HG03565 (cell line): ENCODE results near the gene TOP3A.

ENCODE experiments used
- ATAC-seq: cut with Tn5 transposase; IDR thresholded peaks from one replicate; pipeline ENCODE4 v1.9.1; 2021; ENCODE audit warnings: mild to moderate bottlenecking, moderate library complexity; ENCODE audit not compliant: unreplicated experiment

Gene TOP3A

DNA sequence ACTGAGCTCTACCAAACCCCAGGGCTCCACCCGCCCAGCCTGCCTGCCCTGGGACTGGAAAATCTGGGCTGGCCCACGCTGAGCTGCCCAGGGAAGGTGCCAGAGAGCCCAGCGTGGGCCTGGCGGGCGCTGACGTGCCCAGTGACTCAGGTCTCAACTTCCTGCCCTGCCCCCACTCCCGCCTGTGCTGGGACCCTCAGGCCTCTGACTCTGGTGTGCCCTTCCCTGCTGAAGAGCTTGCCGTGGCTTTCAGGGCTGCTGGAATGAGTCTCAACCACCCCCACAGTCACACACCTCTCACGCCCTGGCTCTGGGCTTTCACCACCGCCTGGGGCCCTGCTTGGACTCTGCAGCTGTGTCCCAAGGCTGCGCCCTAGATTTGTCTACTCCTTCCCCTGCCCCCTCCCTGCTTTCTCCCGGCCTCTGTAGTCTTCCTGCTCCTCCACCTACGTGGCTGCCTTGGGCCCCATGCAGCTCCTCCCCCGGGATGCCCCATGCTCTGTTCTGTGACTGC is 79.0 kb downstream of the TOP3A start:
- ATAC-seq, result no peak

DNA sequence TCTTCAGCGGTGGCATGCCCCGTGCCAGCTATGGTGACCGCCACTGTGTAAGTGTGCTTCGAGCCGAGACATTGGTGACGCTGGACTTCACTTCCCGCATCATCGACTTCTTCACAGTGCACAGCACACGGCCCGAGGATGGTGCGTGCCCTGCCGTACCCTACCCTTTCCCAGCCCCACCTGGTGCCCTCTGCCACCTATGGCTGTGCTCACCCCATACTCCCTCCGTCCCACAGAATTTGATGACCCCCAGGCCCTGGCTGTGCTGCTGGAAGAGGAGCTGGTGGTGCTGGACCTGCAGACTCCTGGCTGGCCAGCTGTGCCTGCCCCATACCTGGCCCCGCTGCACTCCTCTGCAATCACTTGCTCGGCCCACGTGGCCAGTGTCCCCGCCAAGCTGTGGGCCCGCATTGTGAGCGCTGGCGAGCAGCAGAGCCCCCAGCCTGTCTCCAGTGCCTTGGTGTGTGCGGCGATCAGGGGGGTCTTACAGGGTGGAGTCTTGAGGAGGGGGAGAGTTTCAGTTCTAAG is 79.9 kb downstream of the TOP3A start:
- no peak for ATAC-seq

DNA sequence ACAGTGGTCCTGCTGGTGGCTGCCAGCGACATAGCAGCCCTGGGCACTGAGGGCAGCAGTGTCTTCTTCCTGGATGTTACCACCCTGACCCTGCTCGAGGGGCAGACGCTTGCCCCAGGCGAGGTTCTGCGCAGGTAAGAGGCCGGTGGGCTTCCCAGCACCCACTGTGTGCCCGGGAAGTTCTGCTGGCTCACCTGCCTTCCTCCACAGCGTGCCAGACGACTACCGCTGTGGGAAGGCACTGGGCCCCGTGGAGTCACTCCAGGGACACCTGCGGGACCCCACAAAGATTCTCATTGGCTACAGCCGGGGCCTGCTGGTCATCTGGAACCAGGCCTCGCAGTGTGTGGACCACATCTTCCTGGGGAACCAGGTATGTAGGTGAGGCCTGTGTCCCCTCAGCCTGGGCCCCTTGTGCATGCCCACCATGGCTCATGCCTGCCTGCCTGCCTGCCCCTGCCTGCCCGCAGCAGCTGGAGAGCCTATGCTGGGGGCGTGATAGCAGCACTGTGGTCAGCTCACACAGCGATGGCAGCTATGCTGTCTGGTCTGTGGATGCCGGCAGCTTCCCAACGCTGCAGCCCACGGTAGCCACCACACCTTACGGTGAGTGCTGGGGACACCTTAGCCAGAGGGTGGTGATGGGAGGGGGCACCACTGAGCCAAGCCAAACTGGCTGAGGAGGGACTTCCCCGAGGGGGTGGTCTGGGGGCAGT is 80.8 kb downstream of the TOP3A start:
- ATAC-seq, result no peak

DNA sequence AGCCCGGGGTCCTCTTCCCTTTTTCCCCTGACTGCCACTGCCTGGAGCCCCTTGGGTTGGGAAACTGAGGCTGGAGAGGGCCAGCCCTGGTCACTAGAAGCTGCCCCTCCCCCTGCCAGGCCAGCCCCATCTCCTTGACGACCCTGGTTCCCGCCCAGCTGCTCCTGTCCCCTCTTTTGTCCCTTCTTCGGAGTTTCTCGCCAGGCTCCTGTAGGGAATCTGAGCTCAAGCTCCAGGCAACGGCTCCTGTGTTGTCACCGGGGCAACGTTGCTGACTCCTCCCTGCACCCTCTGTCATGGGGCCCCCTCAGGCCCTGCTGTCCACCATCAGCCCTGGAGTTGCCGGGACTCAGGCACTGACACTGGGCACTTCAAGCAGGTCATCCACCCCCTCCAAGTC is 83.6 kb downstream of the TOP3A start:
- no peak for ATAC-seq

DNA sequence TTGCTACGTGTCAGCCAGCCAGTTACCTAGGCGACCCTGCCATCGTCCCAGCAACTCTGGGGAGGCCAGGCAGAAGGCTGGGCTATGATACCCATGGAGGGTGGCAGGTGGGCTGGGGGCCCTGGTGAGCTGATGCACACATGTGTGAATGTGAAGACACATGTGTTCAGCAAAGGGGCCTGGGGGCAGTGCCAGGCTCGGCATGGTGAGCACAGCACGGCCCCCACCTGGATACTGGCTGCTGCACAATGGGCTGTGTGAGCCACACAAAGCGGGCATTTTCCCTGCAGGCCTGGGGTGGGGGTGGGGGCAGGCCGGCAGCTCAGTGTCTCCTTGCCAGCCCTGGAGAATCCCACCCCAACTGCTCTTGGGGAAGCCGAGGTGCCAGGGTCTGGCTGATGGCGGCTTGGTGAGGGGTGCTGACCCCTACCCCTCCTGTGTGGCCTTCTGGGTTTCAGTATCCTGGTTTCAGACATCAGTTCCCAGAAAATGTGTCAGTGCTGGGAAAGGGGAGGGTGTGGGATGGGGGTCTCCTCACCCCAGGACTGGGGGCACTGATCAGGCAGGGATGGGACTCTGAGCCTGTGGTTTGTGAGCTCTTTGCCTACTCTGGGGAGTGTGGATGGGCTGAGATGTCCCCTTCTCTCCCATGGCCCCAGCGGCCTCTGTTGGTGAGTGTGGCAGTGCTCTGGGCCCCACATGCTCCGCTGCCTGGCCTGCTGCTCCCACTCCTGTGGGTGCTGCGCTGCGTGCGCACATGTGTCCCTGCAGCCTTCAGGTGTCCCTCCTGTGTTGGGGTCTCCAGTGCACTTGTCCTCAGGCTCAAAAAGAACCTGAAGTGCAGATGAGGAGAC is 84.3 kb downstream of the TOP3A start:
- ATAC-seq, result no peak

DNA sequence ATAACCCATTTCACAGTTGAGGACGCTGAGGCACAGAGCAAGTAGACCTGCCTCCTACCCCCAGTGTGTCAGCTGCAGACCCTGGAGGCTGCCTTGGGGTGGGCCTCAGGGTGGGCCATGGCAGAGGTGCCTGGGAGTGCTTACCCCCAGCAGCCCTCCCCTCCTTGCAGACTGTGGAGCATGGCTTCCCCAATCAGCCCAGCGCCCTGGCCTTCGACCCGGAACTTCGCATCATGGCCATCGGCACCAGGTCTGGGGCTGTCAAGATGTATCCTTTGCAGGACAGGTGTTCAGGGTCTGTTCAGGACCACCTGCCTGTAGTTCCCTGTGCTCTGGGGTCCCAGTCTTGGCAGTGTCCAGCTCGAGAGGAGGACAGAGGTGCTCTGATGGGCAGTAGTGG is 85.0 kb downstream of the TOP3A start:
- ATAC-seq, result no peak

DNA sequence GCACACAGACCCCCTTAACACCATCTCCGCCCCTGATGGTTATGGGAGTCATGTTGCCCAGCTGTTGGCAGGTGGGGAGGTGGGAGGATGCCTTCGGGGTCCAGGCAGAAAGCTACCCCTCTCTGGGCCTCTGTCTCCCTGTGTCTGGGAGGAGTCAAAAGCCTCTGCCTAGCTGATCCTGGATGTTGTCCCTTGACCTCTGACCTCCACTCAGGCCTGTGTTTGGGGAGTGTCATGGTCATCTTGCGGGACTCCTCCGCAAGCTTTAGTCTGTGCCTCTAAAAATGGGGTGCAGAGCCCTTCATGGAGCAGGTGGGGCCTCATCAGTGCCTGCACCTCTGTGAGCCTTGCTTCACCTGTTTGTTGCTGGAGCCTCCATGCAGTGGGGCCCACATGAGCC is 85.5 kb downstream of the TOP3A start:
- no peak for ATAC-seq

DNA sequence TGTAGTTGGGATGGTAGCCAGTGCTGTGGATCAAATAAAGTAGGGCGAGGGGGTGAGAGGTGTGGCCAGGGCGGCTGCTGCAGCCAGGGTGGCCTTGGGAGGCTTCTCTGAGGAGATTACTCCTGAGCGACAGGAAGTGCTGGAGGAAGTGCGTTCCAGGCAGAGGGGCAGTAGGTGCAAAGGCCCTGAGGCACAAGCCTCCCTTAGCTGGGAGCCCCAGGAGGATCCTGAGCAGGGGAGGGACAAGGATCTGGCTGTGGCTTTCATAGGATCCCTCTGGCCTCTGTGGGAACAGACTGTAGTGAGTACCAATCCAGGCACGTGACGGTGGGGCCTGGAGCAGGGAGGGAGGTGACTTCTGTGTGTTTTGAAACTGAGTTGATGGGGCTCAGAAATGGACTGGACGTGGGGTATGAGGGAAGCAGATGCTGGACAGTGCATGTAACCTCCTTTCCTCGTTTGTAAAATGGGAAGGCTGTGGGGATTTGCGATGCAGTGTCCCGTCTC is 86.6 kb downstream of the TOP3A start:
- no peak for ATAC-seq

DNA sequence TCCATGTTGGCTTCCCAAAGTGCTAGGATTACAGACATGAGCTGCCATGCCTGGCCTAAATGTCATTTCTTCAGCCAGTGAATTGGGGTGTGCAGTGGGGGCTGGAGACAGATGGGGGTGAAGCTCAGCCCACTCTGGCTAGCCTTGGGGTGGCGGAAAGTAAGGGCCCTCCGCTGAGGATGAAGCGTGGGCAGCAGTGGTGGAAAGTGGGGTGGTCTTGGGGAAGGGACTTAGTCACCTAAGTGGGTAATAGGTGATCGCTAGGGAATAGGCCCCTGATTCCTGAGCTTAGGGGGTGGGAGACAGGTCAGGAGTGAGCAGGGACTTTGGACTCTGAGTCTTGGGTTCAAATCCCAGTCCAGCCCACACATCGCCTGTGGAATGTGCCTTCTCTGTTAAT is 87.2 kb downstream of the TOP3A start:
- no peak for ATAC-seq

DNA sequence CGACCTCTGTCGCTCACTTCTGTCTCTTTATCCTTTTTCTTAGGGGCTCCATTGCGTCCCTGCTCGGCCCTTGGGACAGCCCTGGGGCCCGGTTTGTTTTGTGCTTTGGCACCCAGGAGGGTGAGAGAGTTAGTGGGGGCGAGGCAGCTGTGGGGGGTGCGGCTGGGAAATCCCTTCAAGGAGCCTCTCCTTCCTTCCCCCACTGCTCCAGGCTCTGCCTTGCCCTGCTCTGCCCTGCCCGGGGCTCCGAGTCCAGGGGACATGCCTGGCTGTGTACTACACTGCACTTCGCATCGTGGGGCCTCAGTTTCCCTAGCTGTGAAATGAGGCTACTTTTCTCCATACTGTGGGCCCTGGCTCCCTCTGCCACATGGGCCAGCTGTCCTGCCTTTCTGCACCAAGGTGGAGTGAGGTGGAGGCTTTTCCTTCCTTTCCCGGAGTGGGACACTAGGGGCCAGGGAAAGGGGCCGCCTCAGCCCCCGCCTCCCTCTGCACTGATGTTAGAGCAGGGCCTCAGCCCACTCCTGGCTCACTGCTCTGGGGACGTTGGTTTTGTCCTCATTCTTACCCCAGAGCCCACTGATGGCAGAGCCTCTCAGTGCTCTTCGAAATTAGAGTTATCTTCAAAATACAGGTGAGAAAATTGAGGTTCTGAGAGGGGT is 88.4 kb downstream of the TOP3A start:
- no peak for ATAC-seq

DNA sequence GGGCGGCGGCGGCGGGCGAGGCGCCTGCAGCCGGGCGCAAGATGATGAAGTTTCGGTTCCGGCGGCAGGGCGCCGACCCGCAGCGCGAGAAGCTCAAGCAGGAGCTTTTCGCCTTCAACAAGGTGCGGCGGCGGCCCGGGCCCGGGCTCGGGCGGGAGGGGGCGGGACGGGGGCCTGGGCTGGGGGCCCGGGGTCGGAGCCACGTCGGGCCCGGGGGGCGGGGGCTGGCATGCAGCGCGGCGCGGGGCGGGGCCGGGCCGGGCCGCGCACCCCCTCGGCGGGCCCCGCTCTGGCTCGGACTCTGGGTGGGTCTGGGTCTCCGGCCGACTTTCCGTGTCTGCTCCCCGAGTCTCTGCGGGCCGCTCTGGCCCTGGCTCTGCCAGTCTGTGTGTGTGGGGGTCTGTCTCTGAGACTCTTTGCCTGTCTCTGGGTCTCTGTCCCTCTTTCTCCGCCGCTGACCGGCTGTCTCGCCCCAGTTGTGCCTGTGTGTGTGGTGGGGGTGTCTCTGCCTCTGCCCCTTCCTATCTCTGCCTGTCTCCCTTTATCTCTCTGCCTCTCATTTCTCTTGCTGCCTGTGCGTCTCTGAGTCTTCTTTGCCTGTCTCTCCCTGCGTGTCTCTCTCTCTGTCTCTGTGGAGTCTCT is 89.0 kb downstream of the TOP3A start:
- no peak for ATAC-seq

DNA sequence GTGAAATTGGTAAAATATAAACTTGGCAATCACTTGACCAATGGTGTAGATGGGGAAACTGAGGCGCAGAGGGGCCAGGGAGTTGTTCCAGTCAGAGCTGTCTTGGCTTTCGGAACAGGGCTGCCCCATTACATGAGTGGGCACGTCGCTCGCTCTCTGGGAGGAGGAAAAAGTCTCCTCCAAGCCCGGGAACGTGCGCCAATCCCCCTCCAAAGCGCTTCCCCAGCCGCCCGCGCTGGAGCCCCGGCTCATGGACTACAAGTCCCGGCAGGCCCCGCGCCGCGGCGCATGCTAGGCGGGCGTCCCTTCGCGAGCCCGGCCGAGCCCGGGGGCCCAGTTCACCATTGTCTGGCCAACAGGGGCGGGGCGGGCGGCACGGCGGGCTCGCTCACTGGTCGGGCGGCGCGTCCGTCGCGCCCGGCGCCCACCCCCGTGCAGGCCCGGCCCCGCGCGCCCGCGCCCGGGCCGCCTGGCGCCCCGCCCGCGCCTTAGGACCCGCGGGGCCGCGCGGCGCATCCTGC is 89.6 kb downstream of the TOP3A start, which contains the start of gene LLGL1:
Gene LLGL1 (plus strand): TSS at position 515 of the 521 bp plus-strand sequence. CDS start 48 bp downstream, outside the sequence.
- ATAC-seq, result peak; percentile 82

DNA sequence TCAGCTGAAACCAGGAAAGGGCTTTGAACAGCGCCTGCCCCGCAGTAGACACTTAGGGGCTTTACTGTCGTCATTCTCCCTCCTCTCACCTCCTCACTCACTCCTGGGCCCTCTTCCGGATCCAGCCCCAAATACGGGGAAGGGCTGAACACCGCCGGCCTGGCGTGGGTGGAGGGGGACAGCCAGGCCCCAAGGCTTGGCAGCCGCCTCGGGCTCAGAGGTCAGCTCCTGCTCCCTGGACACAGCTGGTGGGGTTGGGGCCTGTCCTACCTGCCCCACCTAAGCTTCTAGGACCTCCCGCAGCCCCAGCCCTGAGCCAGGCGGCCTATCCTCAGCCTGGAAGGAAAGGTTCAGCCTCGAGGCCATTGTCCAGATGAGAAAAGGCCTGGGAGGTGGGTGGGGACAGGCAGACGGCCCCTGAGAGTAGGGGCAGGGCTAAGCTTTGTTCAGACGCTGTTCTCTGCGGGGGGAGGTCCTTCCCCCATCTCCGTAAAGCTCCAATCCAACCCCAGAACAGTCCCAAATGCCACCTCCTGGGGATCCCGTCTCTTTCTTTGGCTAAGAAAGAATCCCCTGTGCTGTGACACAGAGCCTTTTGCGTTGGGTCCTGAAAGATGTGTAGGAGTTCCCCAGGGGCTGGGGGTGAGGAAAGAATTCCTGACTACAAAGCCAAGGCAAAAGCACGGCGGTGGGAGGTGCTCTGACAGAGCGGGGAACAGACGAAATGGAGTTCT is 90.2 kb downstream of the TOP3A start:
- ATAC-seq, result no peak

DNA sequence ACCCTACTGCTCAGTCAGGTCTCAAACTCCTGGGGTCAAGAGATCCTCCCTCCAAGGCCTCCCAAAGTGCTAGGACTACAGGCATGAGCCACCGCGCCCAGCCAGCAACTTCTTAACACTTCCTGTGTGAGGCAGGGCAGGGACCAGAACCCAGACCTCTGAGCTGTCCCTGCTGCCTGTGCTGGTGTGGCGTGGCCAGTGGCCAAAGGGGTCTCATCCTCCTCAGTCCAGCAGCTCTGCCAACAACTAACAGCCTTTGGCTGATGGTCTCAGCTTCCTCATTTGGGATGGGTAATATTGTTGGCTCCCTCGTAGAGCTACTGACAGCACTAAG is 90.8 kb downstream of the TOP3A start:
- no peak for ATAC-seq
